ENCODE results near the gene LARGE2.

DNA sequence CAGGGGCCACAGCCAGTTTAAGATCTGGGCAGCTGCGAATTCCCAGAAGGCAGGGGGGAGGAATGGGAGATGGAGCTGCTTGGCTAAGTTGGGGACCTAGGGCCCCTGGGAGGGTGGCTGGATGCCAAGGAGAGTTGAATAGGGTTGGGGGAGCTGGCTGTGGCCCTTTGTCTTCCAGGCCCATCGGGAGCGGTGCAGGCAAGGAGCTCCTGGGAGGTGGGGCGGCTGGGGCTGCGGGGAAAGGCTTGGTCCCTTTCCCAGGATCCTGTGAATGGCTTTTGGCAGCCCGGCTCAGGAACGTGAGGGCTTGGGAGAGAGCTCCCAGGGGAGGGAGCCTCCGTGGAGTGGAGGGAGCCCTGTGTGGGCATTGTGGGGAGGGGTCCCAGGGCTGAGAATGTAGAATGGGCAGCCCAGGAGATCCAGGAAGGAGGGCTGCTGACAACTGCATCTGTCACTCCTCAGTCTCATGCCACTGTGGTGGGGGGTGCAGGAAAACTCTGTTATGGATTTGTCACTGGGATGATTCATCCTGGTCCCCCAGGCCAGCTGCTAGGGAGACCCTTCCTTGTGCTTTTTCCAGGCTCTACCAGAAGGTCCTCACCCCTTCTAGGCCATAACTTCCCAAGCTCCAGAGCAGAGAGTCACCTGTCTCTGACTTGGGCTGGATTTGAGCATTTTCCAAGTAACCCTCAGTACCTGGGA lies 21.4 kb upstream of the LARGE2 start:
- TF ChIP-seq, protein P1, sequence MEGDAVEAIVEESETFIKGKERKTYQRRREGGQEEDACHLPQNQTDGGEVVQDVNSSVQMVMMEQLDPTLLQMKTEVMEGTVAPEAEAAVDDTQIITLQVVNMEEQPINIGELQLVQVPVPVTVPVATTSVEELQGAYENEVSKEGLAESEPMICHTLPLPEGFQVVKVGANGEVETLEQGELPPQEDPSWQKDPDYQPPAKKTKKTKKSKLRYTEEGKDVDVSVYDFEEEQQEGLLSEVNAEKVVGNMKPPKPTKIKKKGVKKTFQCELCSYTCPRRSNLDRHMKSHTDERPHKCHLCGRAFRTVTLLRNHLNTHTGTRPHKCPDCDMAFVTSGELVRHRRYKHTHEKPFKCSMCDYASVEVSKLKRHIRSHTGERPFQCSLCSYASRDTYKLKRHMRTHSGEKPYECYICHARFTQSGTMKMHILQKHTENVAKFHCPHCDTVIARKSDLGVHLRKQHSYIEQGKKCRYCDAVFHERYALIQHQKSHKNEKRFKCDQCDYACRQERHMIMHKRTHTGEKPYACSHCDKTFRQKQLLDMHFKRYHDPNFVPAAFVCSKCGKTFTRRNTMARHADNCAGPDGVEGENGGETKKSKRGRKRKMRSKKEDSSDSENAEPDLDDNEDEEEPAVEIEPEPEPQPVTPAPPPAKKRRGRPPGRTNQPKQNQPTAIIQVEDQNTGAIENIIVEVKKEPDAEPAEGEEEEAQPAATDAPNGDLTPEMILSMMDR (IDR thresholded peaks at IDR 0.05; ENCODE audit: low read depth, low read length, poor library complexity, severe bottlenecking): no peak
- TF ChIP-seq EZH2phosphoT487 (IDR thresholded peaks at IDR 0.05; ENCODE audit: borderline replicate concordance, low read length): no peak

Measured in DOHH2 (cell line).